GM19438 (cell line): ENCODE results near the gene RCAN3.

Experiments used
- ATAC-seq: cut with Tn5 transposase; IDR thresholded peaks from one replicate; pipeline ENCODE4 v1.9.1; 2021; ENCODE audit warnings: low read depth; ENCODE audit not compliant: unreplicated experiment

RCAN3 gene

GRCh38 chr1:24570265-24571125, 67.9 kb downstream of the RCAN3 start:
- ATAC-seq = no peak

GRCh38 chr1:24572301-24572700, 69.7 kb downstream of the RCAN3 start:
- no peak for ATAC-seq

- ATAC-seq = no peak
These were observed 73.4 kb downstream of the RCAN3 start for GRCh38 chr1:24575905-24576587.

- ATAC-seq = no peak
These were observed 76.2 kb downstream of the RCAN3 start for GRCh38 chr1:24578846-24579245.

GRCh38 chr1:24580756-24581155, 78.1 kb downstream of the RCAN3 start:
- no peak for ATAC-seq

GRCh38 chr1:24584171-24584647, 81.6 kb downstream of the RCAN3 start:
- no peak for ATAC-seq

- ATAC-seq = no peak
These were observed 83.5 kb downstream of the RCAN3 start for GRCh38 chr1:24586119-24586518.

- ATAC-seq = no peak
These were observed 84.6 kb downstream of the RCAN3 start for GRCh38 chr1:24586970-24587820.

- ATAC-seq = no peak
These were observed 85.9 kb downstream of the RCAN3 start for GRCh38 chr1:24588573-24588972.

- ATAC-seq = no peak
These were observed 86.6 kb downstream of the RCAN3 start for GRCh38 chr1:24589200-24589599.
